ENCODE measurements around the gene OLFML2B. TPM values are rescaled to one million over a fixed set of nuclear protein-coding genes. Genes with fewer than 3 reads are reported as not detected.

The OLFML2B gene
- total and polyA plus RNA-seq, 2 of the 4 experiments (the other 2 are of a cell fraction): 0.36 to 0.74 TPM

GRCh38 chr1:162025541-162025940 is 1.9 kb upstream of the OLFML2B start:
- TF ChIP-seq SMC3 (IDR thresholded peaks at IDR 0.05; ENCODE audit: low read depth, low read length) (no peak), RFX5 (IDR thresholded peaks at IDR 0.05; ENCODE audit: low read depth, low read length) (no peak), RCOR1 (IDR thresholded peaks at IDR 0.05; ENCODE audit: insufficient replicate concordance, low read length) (no peak), FOS (IDR thresholded peaks at IDR 0.05; ENCODE audit: low read depth, low read length) (no peak), CHD1 (IDR thresholded peaks at IDR 0.05; ENCODE audit: low read depth, low read length) (no peak), MAZ (IDR thresholded peaks at IDR 0.05; ENCODE audit: borderline replicate concordance, low read depth, low read length) (no peak), MXI1 (IDR thresholded peaks at IDR 0.05; ENCODE audit: borderline replicate concordance, low read depth, low read length) (no peak), NFE2L2 (IDR thresholded peaks at IDR 0.05; ENCODE audit: low read depth, low read length) (no peak), USF2 (IDR thresholded peaks at IDR 0.05; ENCODE audit: low read depth, low read length) (no peak), CTCF (conservative IDR thresholded peaks at IDR 0.05; ENCODE audit: low read depth, low read length) (no peak), MAFK (IDR thresholded peaks at IDR 0.05; ENCODE audit: low read depth, low read length) (no peak), ELK1 (IDR thresholded peaks at IDR 0.05; ENCODE audit: borderline replicate concordance, low read depth, low read length) (no peak), CEBPB (IDR thresholded peaks at IDR 0.05; ENCODE audit: low read depth, low read length) (no peak), BHLHE40 (IDR thresholded peaks at IDR 0.05; ENCODE audit: low read depth, low read length) (no peak), RAD21 (IDR thresholded peaks at IDR 0.05; ENCODE audit: low read length) (no peak), POLR2A (IDR thresholded peaks at IDR 0.05; ENCODE audit: low read depth, low read length) (no peak)
- Histone ChIP-seq H2BK5ac (ENCODE audit: low read depth, low read length, poor library complexity, severe bottlenecking) (no peak overlapping the region), H3K18ac (ENCODE audit: low read depth, low read length) (no peak overlapping the region), H4K8ac (ENCODE audit: low read depth in 2 of 2, low read length in 2 of 2) (no peak overlapping the region), H3K27me3 (ENCODE audit: control insufficient read depth, insufficient read depth, low read length) (peaks cover 10% of the 10 kb centered on the region), H3K4ac (ENCODE audit: low read depth, low read length) (no peak overlapping the region), H3K9me3 (ENCODE audit: control insufficient read depth, insufficient read depth, low read length) (0 out of 2 replicates have a peak, but pooled peaks cover 2% of the 10 kb centered on the region), H3K27ac (ENCODE audit: insufficient read depth, low read length) (no peak overlapping the region), H3K79me1 (ENCODE audit: low read depth in 1 of 2, low read length in 2 of 2) (no peaks in the 10 kb centered on the region), H2BK120ac (ENCODE audit: low read depth, low read length) (no peak overlapping the region), H2BK15ac (ENCODE audit: low read depth, low read length) (no peak overlapping the region), H3K36me3 (ENCODE audit: control insufficient read depth, insufficient read depth, low read length) (no peaks in the 10 kb centered on the region), H3K23ac (ENCODE audit: low read depth, low read length) (no peak overlapping the region), H4K20me1 (ENCODE audit: insufficient read depth, low read length) (no peaks in the 10 kb centered on the region), H3K14ac (replicated peaks; ENCODE audit: low read depth, low read length) (no peak overlapping the region), H3K56ac (ENCODE audit: extremely low read depth, insufficient read depth, low read length) (no peak overlapping the region), H2AK5ac (ENCODE audit: low read depth, low read length) (no peak overlapping the region), H3K9me1 (ENCODE audit: insufficient read depth, low read length) (no peaks in the 10 kb centered on the region), H4K91ac (ENCODE audit: insufficient read depth, low read depth, low read length) (no peak overlapping the region), H3K4me3 (ENCODE audit: insufficient read depth, low read depth, low read length) (no peak overlapping the region), H2AK9ac (replicated peaks; ENCODE audit: low read depth, low read length, poor library complexity) (no peak overlapping the region), H3K9ac (ENCODE audit: low read depth, low read length) (no peak overlapping the region), H2BK20ac (ENCODE audit: low read depth, low read length) (no peak overlapping the region), H3K4me2 (ENCODE audit: low read depth, low read length) (no peak overlapping the region), H4K5ac (ENCODE audit: low read depth, low read length) (no peak overlapping the region), H3K4me1 (ENCODE audit: control insufficient read depth, insufficient read depth, low read length) (peaks cover 5% of the 10 kb centered on the region; the same call in 1 of the 2 replicates), H2AFZ (replicated peaks; ENCODE audit: low read length, poor library complexity) (no peak overlapping the region)
- POLR2A ChIA-PET (ENCODE audit: unreplicated experiment): no interaction called here
- WGBS, 2 experiments (ENCODE audit: extremely low coverage in 2 of 2, insufficient read length in 1 of 2): 60% methylated on average over 1 of the region's 2 CpGs; no CpG with 5 or more reads in 1 of the 2 experiments
- no peak for ATAC-seq (ENCODE audit: low read depth)
- intact Hi-C loops (cut with micrococcal nuclease): no loop called here
- dilution Hi-C loops (cut with HindIII; ENCODE audit: low sequenced_read_pairs, unreplicated experiment): no loop called here
- DNase-seq: no peak
- BruUV-seq (replicated peaks): no TSS peak
- CTCF ChIA-PET: interaction anchor here (0.6 to 2.4 kb wide), 3 partner anchors 14 to 233 kb away, joined by 3 to 16 read pairs (median 4); no protein-coding TSS in a partner anchor
- in situ Hi-C loops (cut with MboI; ENCODE audit: low sequenced_read_pairs): no loop called here

Measured in IMR-90 (cell line).